Measurements from ENCODE around the gene MRPS34.

MRPS34 gene

GRCh38 chr16:1794221-1794871, 21.4 kb upstream of the MRPS34 start:
- no peak for DNase-seq

GRCh38 chr16:1793578-1794220, 20.8 kb upstream of the MRPS34 start, which contains the start of gene IGFALS:
Gene IGFALS (minus strand): TSS chr16:1793705. CDS start chr16:1793652, 53 bp downstream.
- no peak for DNase-seq

- no peak for DNase-seq
These were observed 20.1 kb upstream of the MRPS34 start for GRCh38 chr16:1792836-1793577.

DNA sequence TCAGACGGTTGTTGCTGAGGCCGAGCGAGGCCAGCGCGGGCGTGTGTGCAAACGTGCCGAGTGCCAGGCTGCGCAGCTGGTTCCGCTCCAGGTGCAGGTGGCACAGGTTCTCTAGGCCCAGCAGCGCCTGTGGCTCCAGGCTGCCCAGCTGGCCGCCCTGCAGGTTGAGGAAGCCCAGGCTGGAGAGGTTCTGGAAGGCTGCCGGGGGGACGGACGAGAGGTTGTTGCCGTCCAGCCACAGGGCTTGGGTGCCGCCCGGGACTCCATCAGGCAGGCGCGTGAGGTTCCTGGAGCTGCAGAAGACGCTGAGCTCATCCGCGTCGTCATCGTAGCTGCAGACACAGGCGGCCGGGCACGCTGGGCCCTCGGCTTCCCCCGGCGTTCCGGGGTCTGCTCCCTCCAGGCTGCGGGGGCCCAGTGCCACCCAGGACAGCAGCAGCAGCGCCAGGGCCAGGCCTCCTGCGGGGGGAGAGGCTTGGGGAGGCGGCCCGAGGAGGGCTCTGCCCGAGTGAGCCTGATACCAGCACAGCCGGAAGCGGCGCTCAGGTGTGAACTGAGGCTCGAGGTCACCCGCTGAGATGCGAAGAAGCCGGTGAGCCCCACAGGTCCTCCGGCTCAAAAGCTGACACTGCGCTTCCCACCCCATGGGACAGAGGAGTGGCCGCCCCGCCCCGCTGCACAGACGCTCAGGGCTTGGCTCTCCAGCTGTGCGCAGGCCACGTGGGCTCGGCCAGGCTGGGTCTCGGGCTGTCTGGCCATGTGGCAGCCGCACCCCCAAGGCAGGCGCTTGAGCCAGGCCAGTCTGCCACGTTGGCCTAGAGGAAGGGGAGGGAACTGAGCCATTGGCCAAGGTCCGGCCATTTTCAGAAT, 19.2 kb upstream of the MRPS34 start:
- no peak for DNase-seq

- no peak for DNase-seq
These were observed 18.5 kb upstream of the MRPS34 start for GRCh38 chr16:1791256-1791942.

DNA sequence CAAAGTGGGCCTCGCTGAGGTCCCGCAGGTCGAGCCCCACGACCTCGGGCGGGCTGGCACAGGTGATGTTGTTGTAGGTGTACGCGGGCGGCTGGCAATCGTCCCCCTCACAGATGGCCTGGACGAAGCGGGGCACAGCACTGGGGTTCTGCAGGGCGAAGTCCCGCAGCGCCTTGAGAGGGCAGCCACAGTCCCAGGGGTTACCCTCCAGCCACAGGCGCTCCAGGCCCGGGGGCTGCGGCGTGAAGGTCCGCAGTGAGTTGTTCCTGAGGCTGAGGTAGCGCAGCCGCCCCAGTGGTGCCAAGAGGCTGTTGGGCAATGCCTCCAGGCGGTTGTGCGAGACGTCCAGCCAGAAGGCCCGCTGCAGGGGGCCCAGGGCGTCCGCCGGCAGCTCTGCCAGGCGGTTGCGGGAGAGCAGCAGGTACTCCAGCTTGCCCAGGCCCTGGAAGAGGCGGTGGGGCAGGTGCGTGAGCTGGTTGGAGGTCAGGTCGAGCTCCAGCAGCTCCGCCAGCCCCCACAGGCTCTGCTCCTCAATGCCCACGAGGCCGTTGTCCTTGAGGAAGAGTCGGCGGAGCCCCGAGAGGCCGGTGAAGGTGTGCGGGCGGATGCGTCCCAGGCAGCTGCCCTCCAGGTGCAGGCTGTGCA, 17.8 kb upstream of the MRPS34 start:
- no peak for DNase-seq

- DNase-seq = no peak
These were observed 17.3 kb upstream of the MRPS34 start for GRCh38 chr16:1790261-1790610.

DNA sequence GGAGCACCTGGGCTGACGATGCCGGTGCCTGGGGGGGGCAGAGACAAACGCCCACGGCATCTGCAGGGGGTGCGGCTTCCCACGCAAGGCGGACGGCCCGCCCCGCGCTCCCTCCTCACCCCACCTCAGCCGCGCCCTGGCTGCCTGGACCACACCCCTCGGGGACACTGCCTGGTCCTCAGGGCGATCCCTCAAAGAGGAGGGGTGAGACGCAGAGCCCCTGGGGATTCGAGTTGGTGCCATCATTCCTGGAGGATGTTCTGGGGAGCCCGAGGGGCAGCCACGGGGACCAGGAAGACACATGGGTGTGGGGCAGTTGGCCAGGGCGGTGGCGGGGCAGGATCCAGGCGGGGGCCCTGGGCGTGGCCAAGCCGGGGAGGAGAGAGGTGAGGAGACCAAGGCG, 16.7 kb upstream of the MRPS34 start:
- DNase-seq = no peak

DNA sequence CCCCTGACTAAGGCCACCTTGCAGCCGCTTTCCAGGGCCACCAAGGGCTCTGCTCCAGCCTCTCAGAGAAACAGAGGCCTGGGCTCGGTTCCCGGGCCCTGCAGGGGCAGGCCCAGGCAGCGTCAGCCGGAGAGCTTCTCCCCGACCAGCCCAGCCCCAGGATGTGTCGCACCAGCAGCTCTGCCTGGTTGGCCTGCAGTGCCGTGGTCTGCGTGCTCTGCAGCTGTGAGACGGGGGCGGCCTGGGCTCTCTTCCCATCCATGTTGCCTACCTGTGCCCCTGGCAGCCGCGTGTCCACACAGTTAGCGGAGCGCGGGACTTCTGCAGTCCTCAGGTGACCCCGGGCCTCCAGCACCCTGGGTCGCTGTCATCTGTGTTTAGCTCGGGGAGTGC, 15.8 kb upstream of the MRPS34 start:
- no peak for DNase-seq

DNA sequence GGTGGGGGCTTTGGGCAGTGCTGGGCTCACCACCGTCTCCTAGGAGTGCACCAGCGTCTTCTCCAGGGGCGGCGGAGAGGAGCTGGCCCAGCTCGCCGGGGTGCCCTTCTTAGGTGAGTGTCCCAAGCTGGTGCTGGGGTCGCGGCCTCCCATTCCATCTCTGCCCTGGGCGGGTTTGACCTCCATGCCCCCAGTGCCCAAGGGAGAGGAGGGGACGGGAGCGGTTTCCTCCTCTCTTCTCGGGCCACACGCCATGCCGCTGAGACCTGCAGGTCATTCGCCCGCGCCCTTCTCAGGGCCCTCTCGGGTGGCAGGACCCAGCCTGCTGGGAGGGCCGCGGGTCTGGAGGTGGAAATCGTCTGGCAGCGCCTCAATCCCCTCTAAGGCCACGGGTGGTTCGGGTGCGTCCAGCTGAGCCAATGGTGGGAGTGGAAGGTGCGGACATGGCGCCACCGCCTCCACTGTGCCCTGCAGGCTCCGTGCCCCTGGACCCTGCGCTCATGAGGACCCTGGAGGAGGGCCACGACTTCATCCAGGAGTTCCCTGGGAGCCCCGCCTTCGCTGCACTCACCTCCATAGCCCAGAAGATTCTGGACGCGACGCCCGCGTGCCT, 15.3 kb upstream of the MRPS34 start:
- DNase-seq = no peak

- DNase-seq = no peak
These were observed 14.6 kb upstream of the MRPS34 start for GRCh38 chr16:1787322-1788094.

DNA sequence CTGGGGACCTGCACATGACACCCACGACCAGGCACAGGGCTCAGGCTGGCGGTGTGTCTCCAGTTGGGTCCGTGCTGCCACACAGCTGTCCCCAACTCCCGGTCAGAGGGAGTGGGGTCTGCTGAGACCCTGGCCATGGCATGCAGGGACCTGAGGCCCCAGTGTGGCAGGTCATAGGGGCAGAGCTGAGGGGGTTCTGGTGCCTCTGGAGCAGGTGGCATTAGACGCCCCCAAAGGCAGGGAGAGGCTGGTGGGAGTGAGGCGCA, 14.1 kb upstream of the MRPS34 start:
- no peak for DNase-seq

- no peak for DNase-seq
These were observed 13.5 kb upstream of the MRPS34 start for GRCh38 chr16:1786242-1787055.

- DNase-seq = no peak
These were observed 12.9 kb upstream of the MRPS34 start for GRCh38 chr16:1785846-1786170.

DNA sequence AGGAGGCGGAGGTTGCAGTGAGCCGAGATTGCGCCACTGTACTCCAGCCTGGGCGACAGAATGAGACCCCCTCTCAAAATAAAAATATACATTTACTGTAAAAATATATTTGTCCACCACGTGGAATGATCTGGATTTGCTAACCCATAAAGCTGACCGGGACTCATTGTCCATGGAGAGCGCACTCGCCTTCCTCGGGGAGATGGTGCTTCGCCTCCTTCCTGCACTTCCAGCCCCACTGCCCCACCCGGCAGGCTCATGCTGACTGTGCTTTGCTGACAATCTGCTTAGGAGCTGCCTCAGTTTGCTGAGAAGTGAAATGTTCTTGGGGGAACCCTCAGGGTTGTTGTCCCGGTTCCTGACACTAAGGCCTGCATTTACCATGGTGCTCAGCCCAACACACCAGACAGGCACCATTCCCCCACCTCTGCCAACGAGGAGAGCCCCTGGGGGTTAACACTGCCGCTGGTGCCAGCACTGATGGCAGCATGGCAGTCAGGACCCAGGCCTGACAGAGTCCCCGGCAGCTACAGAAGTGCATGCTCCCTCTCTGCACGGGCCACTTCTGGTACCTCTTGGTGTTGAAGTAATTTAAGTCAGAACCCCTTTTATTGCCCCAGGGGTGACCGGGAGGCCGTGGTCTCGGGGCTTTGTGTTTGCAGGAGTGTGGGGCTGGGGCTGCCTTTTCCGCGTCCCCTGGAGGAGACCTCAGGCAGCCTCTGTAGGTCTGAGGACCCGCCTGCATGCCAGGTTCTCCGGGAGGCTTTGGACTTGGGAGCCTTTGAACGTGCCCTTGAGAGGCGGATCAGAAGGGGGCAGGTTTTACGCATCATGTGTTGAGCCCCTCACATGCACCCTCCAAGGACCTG, 12.3 kb upstream of the MRPS34 start:
- no peak for DNase-seq

GRCh38 chr16:1782408-1783264, 9.7 kb upstream of the MRPS34 start, which contains the start of the genes NUBP2 and SPSB3:
Gene NUBP2 (plus strand): TSS chr16:1782960. CDS start chr16:1783021, 61 bp downstream.
Gene SPSB3 (minus strand): TSS chr16:1782571. CDS start chr16:1781483, 1,088 bp downstream.
- DNase-seq = peak; percentile 100

- no peak for DNase-seq
These were observed 8.9 kb upstream of the MRPS34 start for GRCh38 chr16:1781758-1782407.

- no peak for DNase-seq
These were observed 8.3 kb upstream of the MRPS34 start for GRCh38 chr16:1781254-1781653.

All from NCI-H2171 treated with DMSO at 0.1 percent for 48 hours (cell line).